ENCODE data around the gene VCL. TPM values are rescaled to one million over a fixed set of nuclear protein-coding genes. Genes with fewer than 3 reads are reported as not detected.

Gene VCL
- total RNA-seq, 1 experiment from 2014 or later, result 92.2 TPM

DNA sequence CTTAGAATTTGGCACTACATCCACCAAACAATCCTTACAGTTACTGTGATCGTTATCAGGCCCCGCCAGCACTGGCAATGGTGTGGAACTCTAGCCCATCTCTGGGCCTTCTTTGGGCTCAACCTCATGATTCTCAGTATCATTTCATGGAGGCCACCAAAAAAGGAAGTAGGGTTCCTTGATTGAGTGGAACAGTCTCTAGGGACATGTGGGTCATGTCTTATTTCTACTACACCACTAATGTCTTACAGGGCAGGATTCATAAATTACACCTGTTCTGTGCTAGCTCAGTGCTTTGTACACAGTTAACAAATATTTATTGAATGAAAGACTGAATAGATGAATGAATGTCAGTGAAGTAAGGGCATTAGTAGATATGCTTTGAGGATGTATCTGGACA is 98.9 kb downstream of the VCL start:
- Mint-ChIP-seq H3K4me1 (ENCODE audit: low read depth, unreplicated experiment) (no peaks in the 10 kb centered on the region), H3K9me3 (ENCODE audit: unreplicated experiment) (no peaks in the 10 kb centered on the region), H3K4me3 (ENCODE audit: unreplicated experiment) (no peak overlapping the region), H3K36me3 (ENCODE audit: insufficient read depth, unreplicated experiment) (peaks cover 88% of the 10 kb centered on the region), H3K27ac (ENCODE audit: unreplicated experiment) (no peak overlapping the region), H3K27me3 (ENCODE audit: insufficient read depth, unreplicated experiment) (no peaks in the 10 kb centered on the region)
- no peak overlapping the region for H3K4me3 ChIP-seq (ENCODE audit: low read depth, low read length)
- no TSS peak for BruUV-seq (replicated peaks)
- H3K36me3 ChIP-seq (ENCODE audit: control insufficient read depth, insufficient read depth, low read length), result no peaks in the 10 kb centered on the region
- no peak for TF ChIP-seq CTCF (IDR thresholded peaks at IDR 0.05; ENCODE audit: insufficient read depth in 1 of 2, low read depth in 1 of 2, low read length in 1 of 2, severe bottlenecking in 1 of 2, unreplicated experiment in 1 of 2)
- no peak for DNase-seq
- POLR2A ChIA-PET, result no interaction called here
- CTCF ChIA-PET, result no interaction called here
- intact Hi-C loops (cut with micrococcal nuclease; ENCODE audit: unreplicated experiment), result no loop called here
- no peaks in the 10 kb centered on the region for H3K9me3 ChIP-seq
- H3K4me1 ChIP-seq, result no peaks in the 10 kb centered on the region
- H3K27me3 ChIP-seq (replicated peaks; ENCODE audit: control insufficient read depth, insufficient read depth, low read length), result no peaks in the 10 kb centered on the region

GRCh38 chr10:74097776-74098175 is 99.9 kb downstream of the VCL start:
- Mint-ChIP-seq H3K4me1 (ENCODE audit: low read depth, unreplicated experiment) (no peaks in the 10 kb centered on the region), H3K27ac (ENCODE audit: unreplicated experiment) (no peak overlapping the region), H3K9me3 (ENCODE audit: unreplicated experiment) (no peaks in the 10 kb centered on the region), H3K36me3 (ENCODE audit: insufficient read depth, unreplicated experiment) (peaks cover 88% of the 10 kb centered on the region), H3K27me3 (ENCODE audit: insufficient read depth, unreplicated experiment) (no peaks in the 10 kb centered on the region), H3K4me3 (ENCODE audit: unreplicated experiment) (no peak overlapping the region)
- no peak for TF ChIP-seq CTCF (IDR thresholded peaks at IDR 0.05; ENCODE audit: insufficient read depth in 1 of 2, low read depth in 1 of 2, low read length in 1 of 2, severe bottlenecking in 1 of 2, unreplicated experiment in 1 of 2)
- Histone ChIP-seq H3K4me1 (no peaks in the 10 kb centered on the region), H3K27me3 (replicated peaks; ENCODE audit: control insufficient read depth, insufficient read depth, low read length) (no peaks in the 10 kb centered on the region), H3K36me3 (ENCODE audit: control insufficient read depth, insufficient read depth, low read length) (no peaks in the 10 kb centered on the region; the same call in 1 of the 2 replicates), H3K4me3 (ENCODE audit: low read depth, low read length) (no peak overlapping the region), H3K9me3 (no peaks in the 10 kb centered on the region)
- intact Hi-C loops (cut with micrococcal nuclease; ENCODE audit: unreplicated experiment), result no loop called here
- DNase-seq, result no peak
- POLR2A ChIA-PET, result interaction anchor here (0.6 kb wide), 1 partner anchor 19 kb away, joined by 3 read pairs; no protein-coding TSS in a partner anchor
- CTCF ChIA-PET, result no interaction called here
- BruUV-seq (replicated peaks), result no TSS peak

GRCh38 chr10:74099420-74099819 is 101.5 kb downstream of the VCL start:
- peaks cover 94% of the 10 kb centered on the region for H3K36me3 Mint-ChIP-seq (ENCODE audit: insufficient read depth, unreplicated experiment)

More at GRCh38 chr10:74099420-74099819, 101.5 kb downstream of the VCL start:
- no TSS peak for BruUV-seq (replicated peaks)
- no peak overlapping the region for H3K4me3 ChIP-seq (ENCODE audit: low read depth, low read length)
- Mint-ChIP-seq H3K4me1 (ENCODE audit: low read depth, unreplicated experiment) (no peaks in the 10 kb centered on the region), H3K9me3 (ENCODE audit: unreplicated experiment) (no peaks in the 10 kb centered on the region), H3K27me3 (ENCODE audit: insufficient read depth, unreplicated experiment) (no peaks in the 10 kb centered on the region), H3K4me3 (ENCODE audit: unreplicated experiment) (no peak overlapping the region), H3K27ac (ENCODE audit: unreplicated experiment) (no peak overlapping the region)
- no peaks in the 10 kb centered on the region; the same call in 1 of the 2 replicates for H3K36me3 ChIP-seq (ENCODE audit: control insufficient read depth, insufficient read depth, low read length)
- CTCF ChIA-PET, result interaction anchor here (2.3 to 2.6 kb wide), 2 partner anchors 18 to 213 kb away, joined by 6 to 12 read pairs; no protein-coding TSS in a partner anchor
- intact Hi-C loops (cut with micrococcal nuclease; ENCODE audit: unreplicated experiment), result no loop called here
- no peaks in the 10 kb centered on the region for H3K4me1 ChIP-seq
- DNase-seq, result no peak
- no peak for TF ChIP-seq CTCF (IDR thresholded peaks at IDR 0.05; ENCODE audit: insufficient read depth in 1 of 2, low read depth in 1 of 2, low read length in 1 of 2, severe bottlenecking in 1 of 2, unreplicated experiment in 1 of 2)
- POLR2A ChIA-PET, result no interaction called here
- H3K27me3 ChIP-seq (replicated peaks; ENCODE audit: control insufficient read depth, insufficient read depth, low read length), result no peaks in the 10 kb centered on the region
- H3K9me3 ChIP-seq, result no peaks in the 10 kb centered on the region
